Stomach smooth muscle (tissue), 2 donors: ENCODE measurements around the gene POLQ.
"Not testable (repeated sequence)": the region's sequence is repeated elsewhere in the genome, so short reads cannot be mapped to it uniquely, and the experiment has no call there.

Experiments used
- H3K27ac ChIP-seq: one replicate; pipeline ENCODE4 v1.7.0; 2013; ENCODE audit warnings: mild to moderate bottlenecking, low read length, inconsistent platforms
- H3K27me3 ChIP-seq, 2 donors: one replicate each; pipeline ENCODE4 v1.7.0; 2013; ENCODE audit warnings: low read length in 2 of 2; ENCODE audit not compliant: insufficient read depth in 2 of 2, control insufficient read depth in 1 of 2
- H3K36me3 ChIP-seq, 2 donors: one replicate each; pipeline ENCODE4 v1.7.0; 2013; ENCODE audit warnings: low read length in 2 of 2; ENCODE audit not compliant: control insufficient read depth in 2 of 2, insufficient read depth in 2 of 2
- H3K4me1 ChIP-seq: one replicate; pipeline ENCODE4 v1.7.0; 2013; ENCODE audit warnings: low read length; ENCODE audit not compliant: control insufficient read depth, insufficient read depth
- H3K4me3 ChIP-seq, 2 donors: one replicate each; pipeline ENCODE4 v1.7.0; 2013; ENCODE audit warnings: low read length in 2 of 2
- H3K9ac ChIP-seq, 2 donors: one replicate each; pipeline ENCODE4 v1.7.0; 2013; ENCODE audit warnings: low read length in 2 of 2, mild to moderate bottlenecking in 1 of 2
- H3K9me3 ChIP-seq, 2 donors: one replicate each; pipeline ENCODE4 v1.7.0; 2013; ENCODE audit warnings: low read length in 2 of 2; ENCODE audit not compliant: control insufficient read depth in 2 of 2
- donor health status: healthy.
- donor health status: Pancreatic carcinoma.

Gene POLQ

GRCh38 chr3:121430664-121431215, 115.0 kb downstream of the POLQ start:
- no peak overlapping the region for H3K9ac ChIP-seq
- H3K4me3 ChIP-seq = no peak overlapping the region
- no peaks in the 10 kb centered on the region for H3K9me3 ChIP-seq
- no peaks in the 10 kb centered on the region for H3K27me3 ChIP-seq
- no peaks in the 10 kb centered on the region for H3K36me3 ChIP-seq
- H3K4me1 ChIP-seq = no peaks in the 10 kb centered on the region
- H3K27ac ChIP-seq = no peak overlapping the region

GRCh38 chr3:121424549-121424948, 121.2 kb downstream of the POLQ start:
- Histone ChIP-seq H3K9ac (no peak overlapping the region), H3K27ac (no peak overlapping the region), H3K4me1 (no peaks in the 10 kb centered on the region)

GRCh38 chr3:121418182-121418581, 127.6 kb downstream of the POLQ start:
- H3K9me3 ChIP-seq = no peaks in the 10 kb centered on the region
- no peaks in the 10 kb centered on the region for H3K4me1 ChIP-seq
- no peaks in the 10 kb centered on the region for H3K27me3 ChIP-seq
- no peak overlapping the region for H3K4me3 ChIP-seq
- no peak overlapping the region for H3K27ac ChIP-seq
- H3K36me3 ChIP-seq = no peaks in the 10 kb centered on the region
- H3K9ac ChIP-seq = no peak overlapping the region

More at GRCh38 chr3:121424549-121424948, 121.2 kb downstream of the POLQ start:
- Histone ChIP-seq H3K36me3 (no peaks in the 10 kb centered on the region), H3K9me3 (no peaks in the 10 kb centered on the region), H3K4me3 (no peak overlapping the region), H3K27me3 (no peaks in the 10 kb centered on the region)

GRCh38 chr3:121414924-121415323, 130.9 kb downstream of the POLQ start:
- no peak overlapping the region for H3K9ac ChIP-seq
- no peaks in the 10 kb centered on the region for H3K9me3 ChIP-seq
- H3K36me3 ChIP-seq = no peaks in the 10 kb centered on the region
- no peak overlapping the region for H3K4me3 ChIP-seq
- no peaks in the 10 kb centered on the region for H3K4me1 ChIP-seq
- H3K27ac ChIP-seq = no peak overlapping the region
- no peaks in the 10 kb centered on the region for H3K27me3 ChIP-seq

GRCh38 chr3:121411523-121411922, 134.3 kb downstream of the POLQ start:
- no peak overlapping the region for H3K9ac ChIP-seq
- no peaks in the 10 kb centered on the region for H3K27me3 ChIP-seq
- H3K4me3 ChIP-seq = no peak overlapping the region
- no peaks in the 10 kb centered on the region for H3K9me3 ChIP-seq
- H3K27ac ChIP-seq = no peak overlapping the region
- no peaks in the 10 kb centered on the region for H3K36me3 ChIP-seq
- no peaks in the 10 kb centered on the region for H3K4me1 ChIP-seq

- H3K9ac ChIP-seq = no peak overlapping the region
- H3K4me1 ChIP-seq = no peaks in the 10 kb centered on the region
- no peak overlapping the region for H3K4me3 ChIP-seq
- no peaks in the 10 kb centered on the region for H3K9me3 ChIP-seq
- no peak overlapping the region for H3K27ac ChIP-seq
- no peaks in the 10 kb centered on the region for H3K27me3 ChIP-seq
- H3K36me3 ChIP-seq = no peaks in the 10 kb centered on the region
These were observed 140.2 kb downstream of the POLQ start for GRCh38 chr3:121405631-121406030.

- Histone ChIP-seq H3K27ac (no peak overlapping the region), H3K27me3 (no peaks in the 10 kb centered on the region), H3K9me3 (no peaks in the 10 kb centered on the region), H3K4me1 (no peaks in the 10 kb centered on the region), H3K4me3 (no peak overlapping the region), H3K36me3 (no peaks in the 10 kb centered on the region), H3K9ac (no peak overlapping the region)
These were observed 146.0 kb downstream of the POLQ start for GRCh38 chr3:121399820-121400219.

- not testable (repeated sequence) for H3K27ac ChIP-seq, H3K9me3 ChIP-seq, H3K4me1 ChIP-seq, H3K36me3 ChIP-seq, H3K9ac ChIP-seq, H3K27me3 ChIP-seq, H3K4me3 ChIP-seq
These were observed 147.7 kb downstream of the POLQ start for GRCh38 chr3:121398051-121398450.

GRCh38 chr3:121395967-121396366, 149.8 kb downstream of the POLQ start:
- not testable (repeated sequence) for H3K36me3 ChIP-seq

GRCh38 chr3:121388308-121388707, 157.5 kb downstream of the POLQ start:
- H3K9ac ChIP-seq, H3K36me3 ChIP-seq, H3K4me3 ChIP-seq, H3K27ac ChIP-seq, H3K9me3 ChIP-seq, H3K27me3 ChIP-seq, H3K4me1 ChIP-seq: not testable (repeated sequence)

More at GRCh38 chr3:121395967-121396366, 149.8 kb downstream of the POLQ start:
- H3K9me3 ChIP-seq, H3K4me3 ChIP-seq, H3K9ac ChIP-seq, H3K27me3 ChIP-seq, H3K4me1 ChIP-seq, H3K27ac ChIP-seq: not testable (repeated sequence)
